22Rv1 (cell line): ENCODE results near the gene UNC119B.

ENCODE experiments used
- ZFX ChIP-seq: fragments of 450-650 bp; IDR thresholded peaks from 2 replicates; pipeline ENCODE4 v1.6.1; 2017; ENCODE audit warnings: antibody characterized with exemption, borderline replicate concordance
- TF ChIP-seq, protein P1 (sequence below): fragments of 450-650 bp; IDR thresholded peaks from 2 replicates; pipeline ENCODE4 v1.5.1; 2017; ENCODE audit warnings: mild to moderate bottlenecking

DNA sequence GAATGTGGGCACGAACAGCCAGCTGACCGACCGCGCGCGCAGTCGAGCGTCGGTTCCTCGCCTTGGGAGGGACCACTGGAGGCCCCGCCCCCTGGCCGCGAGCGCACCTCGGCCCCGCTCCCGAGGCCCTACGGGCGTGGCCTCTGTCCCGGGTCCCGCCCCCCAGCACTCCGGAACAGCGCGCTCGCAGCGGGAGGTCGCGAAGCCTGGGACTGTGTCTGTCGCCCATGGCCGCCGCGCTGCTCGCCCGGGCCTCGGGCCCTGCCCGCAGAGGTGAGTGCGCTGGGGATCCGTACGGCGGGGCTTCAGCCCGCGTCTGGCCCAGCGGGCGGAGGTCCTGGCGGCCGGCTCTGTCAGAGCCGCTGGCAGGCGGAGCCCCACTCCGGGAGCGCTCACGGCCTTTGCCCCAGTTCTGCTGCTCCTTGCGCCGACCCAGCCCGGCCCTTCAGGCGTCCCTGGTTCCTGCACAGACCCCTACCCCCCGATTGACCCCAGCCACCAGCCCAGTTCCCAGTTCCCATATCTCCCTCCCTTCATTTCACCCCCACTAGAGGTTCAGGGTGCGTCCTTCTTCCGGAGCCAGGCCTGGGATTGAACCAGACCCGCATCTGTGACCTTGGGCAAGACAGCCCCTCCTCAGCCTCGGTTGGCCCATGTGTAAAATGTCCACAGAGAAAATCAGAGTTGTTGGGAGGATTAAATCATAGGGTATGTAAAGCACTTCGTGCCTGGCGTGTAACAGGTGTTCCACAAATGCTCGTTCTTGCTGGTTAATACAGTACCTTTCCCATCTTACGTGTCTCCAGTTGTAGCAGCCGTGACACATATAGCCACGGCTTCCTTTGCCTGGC, 15.6 kb downstream of the UNC119B start, which contains the start of gene ACADS:
- TF ChIP-seq ZFX, result no peak
- TF ChIP-seq, protein P1, sequence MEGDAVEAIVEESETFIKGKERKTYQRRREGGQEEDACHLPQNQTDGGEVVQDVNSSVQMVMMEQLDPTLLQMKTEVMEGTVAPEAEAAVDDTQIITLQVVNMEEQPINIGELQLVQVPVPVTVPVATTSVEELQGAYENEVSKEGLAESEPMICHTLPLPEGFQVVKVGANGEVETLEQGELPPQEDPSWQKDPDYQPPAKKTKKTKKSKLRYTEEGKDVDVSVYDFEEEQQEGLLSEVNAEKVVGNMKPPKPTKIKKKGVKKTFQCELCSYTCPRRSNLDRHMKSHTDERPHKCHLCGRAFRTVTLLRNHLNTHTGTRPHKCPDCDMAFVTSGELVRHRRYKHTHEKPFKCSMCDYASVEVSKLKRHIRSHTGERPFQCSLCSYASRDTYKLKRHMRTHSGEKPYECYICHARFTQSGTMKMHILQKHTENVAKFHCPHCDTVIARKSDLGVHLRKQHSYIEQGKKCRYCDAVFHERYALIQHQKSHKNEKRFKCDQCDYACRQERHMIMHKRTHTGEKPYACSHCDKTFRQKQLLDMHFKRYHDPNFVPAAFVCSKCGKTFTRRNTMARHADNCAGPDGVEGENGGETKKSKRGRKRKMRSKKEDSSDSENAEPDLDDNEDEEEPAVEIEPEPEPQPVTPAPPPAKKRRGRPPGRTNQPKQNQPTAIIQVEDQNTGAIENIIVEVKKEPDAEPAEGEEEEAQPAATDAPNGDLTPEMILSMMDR, result no peak
